Thymus (tissue), 11 donors: ENCODE measurements around the gene APPL2. TPM values are rescaled to one million over a fixed set of nuclear protein-coding genes. Genes with fewer than 3 reads are reported as not detected.

Experiments
- DNase-seq, 9 donors: peaks; one replicate each; pipeline ENCODE4 v3.0.0-alpha.2; 2013; ENCODE audit warnings: low spot score in 9 of 9, low read depth in 6 of 9, missing footprints in 1 of 9
- H3K27ac ChIP-seq, 2 donors: one replicate each; pipeline ENCODE4 v1.5.1; 2013; ENCODE audit warnings: control low read depth in 1 of 2, low read depth in 1 of 2, low read length in 1 of 2, mild to moderate bottlenecking in 1 of 2, moderate library complexity in 1 of 2
- H3K27me3 ChIP-seq, 2 donors: one replicate each; pipeline ENCODE4 v1.5.1; 2013; ENCODE audit warnings: low read length in 1 of 2; ENCODE audit not compliant: control insufficient read depth in 2 of 2, insufficient read depth in 1 of 2
- H3K36me3 ChIP-seq, 2 donors: one replicate each; pipeline ENCODE4 v1.5.1; 2013; ENCODE audit warnings: low read length in 1 of 2, mild to moderate bottlenecking in 1 of 2, moderate library complexity in 1 of 2; ENCODE audit not compliant: control insufficient read depth in 2 of 2, insufficient read depth in 2 of 2
- H3K4me1 ChIP-seq, 2 donors: one replicate each; pipeline ENCODE4 v1.5.1; 2013; ENCODE audit warnings: low read length in 2 of 2; ENCODE audit not compliant: control insufficient read depth in 2 of 2, insufficient read depth in 2 of 2
- H3K4me3 ChIP-seq, 2 donors: one replicate each; pipeline ENCODE4 v1.5.1; 2013; ENCODE audit warnings: low read length in 2 of 2, control low read depth in 1 of 2, mild to moderate bottlenecking in 1 of 2
- H3K9me3 ChIP-seq, 2 donors: one replicate each; pipeline ENCODE4 v1.5.1; 2013; ENCODE audit warnings: low read length in 1 of 2, mild to moderate bottlenecking in 1 of 2; ENCODE audit not compliant: control insufficient read depth in 2 of 2, insufficient read depth in 1 of 2
- WGBS: extraction: QIAGEN DNeasy Blood & Tissue Kit; methylation state at CpG from one replicate; pipeline ENCODE4 v1.1.7; 2013; 5-methylcytosine and 5-hydroxymethylcytosine counted together
- polyA plus RNA-seq: library from polyadenylated mRNA; stranded (reverse); fragments of 200-250 nt; gene quantifications from one replicate; pipeline ENCODE4 v1.2.3, GENCODE V29; 2013
- total RNA-seq: library from RNA; stranded (reverse); fragments of 120-200 nt; gene quantifications from one replicate; pipeline ENCODE4 v1.2.4, GENCODE V29; 2013
- donor health status: healthy.

APPL2 gene
- total and polyA plus RNA-seq, 2 donors = 20.9 to 32.0 TPM

- Histone ChIP-seq H3K9me3 (no peaks in the 10 kb centered on the region), H3K4me3 (no peak overlapping the region), H3K36me3 (peaks cover 3 to 26% of the 10 kb centered on the region in 2 donors), H3K27ac (no peak overlapping the region), H3K27me3 (no peaks in the 10 kb centered on the region), H3K4me1 (no peaks in the 10 kb centered on the region)
- no peak for DNase-seq
- 49% methylated on average over 2 of the region's 2 CpGs for WGBS
Observed at GRCh38 chr12:105175397-105175990, 60.5 kb downstream of the APPL2 start.

GRCh38 chr12:105171691-105172436, 64.1 kb downstream of the APPL2 start:
- H3K4me1 ChIP-seq = no peaks in the 10 kb centered on the region
- WGBS = 95% methylated on average over 6 of the region's 6 CpGs
- no peaks in the 10 kb centered on the region for H3K27me3 ChIP-seq
- no peak for DNase-seq
- peaks cover 3 to 43% of the 10 kb centered on the region in 2 donors for H3K36me3 ChIP-seq
- no peak overlapping the region for H3K27ac ChIP-seq
- no peaks in the 10 kb centered on the region for H3K9me3 ChIP-seq
- H3K4me3 ChIP-seq = no peak overlapping the region

- H3K36me3 ChIP-seq = peaks cover 7 to 49% of the 10 kb centered on the region in 2 donors
Observed at GRCh38 chr12:105170139-105170538, 65.8 kb downstream of the APPL2 start.

GRCh38 chr12:105168006-105168405, 68.0 kb downstream of the APPL2 start:
- Histone ChIP-seq H3K27ac (no peak overlapping the region), H3K9me3 (no peaks in the 10 kb centered on the region), H3K4me3 (no peak overlapping the region), H3K36me3 (peaks cover 9 to 56% of the 10 kb centered on the region in 2 donors), H3K4me1 (no peaks in the 10 kb centered on the region), H3K27me3 (no peaks in the 10 kb centered on the region)
- DNase-seq = no peak

More at GRCh38 chr12:105170139-105170538, 65.8 kb downstream of the APPL2 start:
- Histone ChIP-seq H3K9me3 (no peaks in the 10 kb centered on the region), H3K27me3 (no peaks in the 10 kb centered on the region), H3K4me1 (no peaks in the 10 kb centered on the region), H3K27ac (no peak overlapping the region), H3K4me3 (no peak overlapping the region)
- no peak for DNase-seq
- WGBS = 97% methylated on average over 3 of the region's 3 CpGs

GRCh38 chr12:105167346-105167745, 68.6 kb downstream of the APPL2 start:
- no peaks in the 10 kb centered on the region for H3K4me1 ChIP-seq
- peaks cover 9 to 57% of the 10 kb centered on the region in 2 donors for H3K36me3 ChIP-seq
- DNase-seq = no peak
- H3K9me3 ChIP-seq = no peaks in the 10 kb centered on the region
- H3K4me3 ChIP-seq = no peak overlapping the region
- H3K27ac ChIP-seq = no peak overlapping the region
- H3K27me3 ChIP-seq = no peaks in the 10 kb centered on the region

- H3K36me3 ChIP-seq = peaks cover 9 to 59% of the 10 kb centered on the region in 2 donors
- H3K4me1 ChIP-seq = no peaks in the 10 kb centered on the region
- H3K27ac ChIP-seq = no peak overlapping the region
- no peak for DNase-seq
- 96% methylated on average over 1 of the region's 1 CpG for WGBS
- H3K27me3 ChIP-seq = no peaks in the 10 kb centered on the region
- H3K9me3 ChIP-seq = no peaks in the 10 kb centered on the region
- H3K4me3 ChIP-seq = no peak overlapping the region
Observed at GRCh38 chr12:105166736-105167135, 69.2 kb downstream of the APPL2 start.

- Histone ChIP-seq H3K4me1 (no peaks in the 10 kb centered on the region), H3K9me3 (no peaks in the 10 kb centered on the region), H3K27me3 (no peaks in the 10 kb centered on the region), H3K27ac (no peak overlapping the region), H3K4me3 (no peak overlapping the region), H3K36me3 (peaks cover 9 to 52% of the 10 kb centered on the region in 2 donors)
- DNase-seq = no peak
- 93% methylated on average over 2 of the region's 2 CpGs for WGBS
Observed at GRCh38 chr12:105164068-105164467, 71.9 kb downstream of the APPL2 start.

- H3K36me3 ChIP-seq = peaks cover 9 to 62% of the 10 kb centered on the region in 2 donors
- no peaks in the 10 kb centered on the region for H3K9me3 ChIP-seq
- no peak for DNase-seq
- over 99% methylated on average over 3 of the region's 3 CpGs for WGBS
- H3K4me3 ChIP-seq = no peak overlapping the region
- H3K27ac ChIP-seq = no peak overlapping the region
- no peaks in the 10 kb centered on the region for H3K27me3 ChIP-seq
- H3K4me1 ChIP-seq = no peaks in the 10 kb centered on the region
Observed at GRCh38 chr12:105162174-105162573, 73.8 kb downstream of the APPL2 start.

GRCh38 chr12:105158876-105159275, 77.1 kb downstream of the APPL2 start:
- Histone ChIP-seq H3K4me1 (no peaks in the 10 kb centered on the region), H3K27ac (no peak overlapping the region), H3K4me3 (no peak overlapping the region), H3K9me3 (no peaks in the 10 kb centered on the region), H3K27me3 (no peaks in the 10 kb centered on the region), H3K36me3 (peaks cover 8 to 48% of the 10 kb centered on the region in 2 donors)
- WGBS = 98% methylated on average over 2 of the region's 2 CpGs
- no peak for DNase-seq
